Prostate gland (tissue), 2 donors: Measurements from ENCODE around the gene ZNF77.

Experiments used
- CTCF ChIP-seq, 4 experiments: fragments of 200-600 bp in 2 of 4; fragments of 450-650 bp in 2 of 4; sonication (generic) in 2 of 4; IDR thresholded peaks; 1 replicate in 3 of 4; 2 replicates in 1 of 4; pipeline ENCODE4 v1.5.1; 2016 to 2019; ENCODE audit warnings: antibody characterized with exemption in 4 of 4, mild to moderate bottlenecking in 2 of 4, moderate library complexity in 2 of 4
- POLR2A ChIP-seq: fragments of 450-650 bp; IDR thresholded peaks from one replicate; pipeline ENCODE4 v1.6.1; 2016; ENCODE audit warnings: antibody characterized with exemption, mild to moderate bottlenecking

DNA sequence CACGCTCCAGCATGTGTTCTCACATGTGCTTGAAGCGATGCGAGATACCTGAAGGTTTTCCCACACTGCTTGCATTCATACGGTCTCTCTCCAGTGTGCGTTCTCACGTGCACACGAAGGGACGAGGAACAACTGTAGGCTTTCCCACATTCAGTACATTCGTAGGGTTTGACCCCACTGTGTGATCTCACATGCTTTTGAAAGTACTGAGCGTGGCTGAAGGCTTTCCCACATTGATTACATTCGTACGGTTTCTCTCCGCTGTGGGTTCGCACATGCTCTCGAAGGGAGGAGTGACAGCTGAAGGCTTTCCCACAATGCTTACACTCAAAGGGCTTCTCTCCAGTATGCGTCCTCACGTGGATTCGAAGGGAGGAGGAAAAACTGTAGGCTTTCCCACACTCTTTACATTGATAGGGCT, 11.3 kb downstream of the ZNF77 start:
- TF ChIP-seq CTCF (IDR thresholded peaks at IDR 0.05) = no peak
- TF ChIP-seq POLR2A = no peak
